SK-N-SH treated with all-trans-retinoic acid at 6 μM for 48 hours (cell line): ENCODE results near the gene DDX10.

Experiments used
- ATAC-seq: fragments of 200-7000 bp; cut with Tn5 transposase; 3 replicates; pipeline ENCODE4 v1.9.1; 2020; ENCODE audit warnings: mild to moderate bottlenecking, moderate library complexity
- ARNTL ChIP-seq: fragments of 450-650 bp; formaldehyde crosslinking; IDR thresholded peaks from 2 replicates; pipeline ENCODE4 v1.5.0; 2020; ENCODE audit warnings: low read depth, mild to moderate bottlenecking, moderate library complexity, borderline replicate concordance
- BACH2 ChIP-seq: fragments of 250-450 bp; sonication (Bioruptor Pico); IDR thresholded peaks from 2 replicates; pipeline ENCODE4 v1.9.0; 2021; ENCODE audit warnings: mild to moderate bottlenecking, borderline replicate concordance
- CSDC2 ChIP-seq: fragments of 250-450 bp; sonication (Bioruptor Pico); IDR thresholded peaks from 2 replicates; pipeline ENCODE4 v1.5.0; 2020; ENCODE audit warnings: mild to moderate bottlenecking, moderate library complexity
- CSRNP3 ChIP-seq: fragments of 250-450 bp; sonication (Bioruptor Pico); IDR thresholded peaks from 2 replicates; pipeline ENCODE4 v1.5.1; 2021; ENCODE audit warnings: mild to moderate bottlenecking, moderate library complexity
- ESRRG ChIP-seq: fragments of 250-450 bp; sonication (Bioruptor Pico); IDR thresholded peaks from 2 replicates; pipeline ENCODE4 v1.6.1; 2021; ENCODE audit warnings: mild to moderate bottlenecking
- GLIS3 ChIP-seq: fragments of 250-450 bp; sonication (Bioruptor Pico); IDR thresholded peaks from 2 replicates; pipeline ENCODE4 v1.5.0; 2020; ENCODE audit warnings: mild to moderate bottlenecking, moderate library complexity
- ISL1 ChIP-seq: fragments of 250-450 bp; sonication (Bioruptor Pico); IDR thresholded peaks from 2 replicates; pipeline ENCODE4 v2.1.2; 2022; ENCODE audit warnings: mild to moderate bottlenecking, moderate library complexity
- OSR1 ChIP-seq: fragments of 250-450 bp; sonication (Bioruptor Pico); IDR thresholded peaks from 2 replicates; pipeline ENCODE4 v1.8.0; 2022; ENCODE audit warnings: moderate library complexity, mild to moderate bottlenecking, inconsistent platforms
- PATZ1 ChIP-seq: fragments of 250-450 bp; sonication (Bioruptor Pico); IDR thresholded peaks from 2 replicates; pipeline ENCODE4 v1.8.0; 2020; ENCODE audit warnings: mild to moderate bottlenecking, moderate library complexity, borderline replicate concordance
- PPARA ChIP-seq: fragments of 250-450 bp; sonication (Bioruptor Pico); IDR thresholded peaks from 2 replicates; pipeline ENCODE4 v1.5.0; 2020; ENCODE audit warnings: mild to moderate bottlenecking, borderline replicate concordance
- RARB ChIP-seq: fragments of 250-450 bp; sonication (Bioruptor Pico); IDR thresholded peaks from 2 replicates; pipeline ENCODE4 v1.8.0; 2021; ENCODE audit warnings: mild to moderate bottlenecking, moderate library complexity
- SNAI2 ChIP-seq: fragments of 250-450 bp; sonication (Bioruptor Pico); IDR thresholded peaks from 2 replicates; pipeline ENCODE4 v1.5.0; 2020; ENCODE audit warnings: mild to moderate bottlenecking, moderate library complexity
- TCF4 ChIP-seq: fragments of 250-450 bp; sonication (Bioruptor Pico); IDR thresholded peaks from 2 replicates; pipeline ENCODE4 v1.8.0; 2021; ENCODE audit warnings: mild to moderate bottlenecking, moderate library complexity, borderline replicate concordance
- TOX ChIP-seq: fragments of 250-450 bp; sonication (Bioruptor Pico); IDR thresholded peaks from 2 replicates; pipeline ENCODE4 v1.8.0; 2021; ENCODE audit warnings: mild to moderate bottlenecking, moderate library complexity, borderline replicate concordance
- TSHZ2 ChIP-seq: fragments of 250-450 bp; sonication (Bioruptor Pico); IDR thresholded peaks from 2 replicates; pipeline ENCODE4 v1.5.0; 2020; ENCODE audit warnings: mild to moderate bottlenecking, moderate library complexity
- ZC3H10 ChIP-seq: fragments of 250-450 bp; sonication (Bioruptor Pico); IDR thresholded peaks from 2 replicates; pipeline ENCODE4 v1.5.1; 2021; ENCODE audit warnings: mild to moderate bottlenecking, moderate library complexity
- ZFP3 ChIP-seq: fragments of 250-450 bp; sonication (Bioruptor Pico); IDR thresholded peaks from 2 replicates; pipeline ENCODE4 v1.5.0; 2020; ENCODE audit warnings: mild to moderate bottlenecking, moderate library complexity
- ZFP30 ChIP-seq: fragments of 450-650 bp; formaldehyde crosslinking; IDR thresholded peaks from 2 replicates; pipeline ENCODE4 v1.5.0; 2022; ENCODE audit warnings: mild to moderate bottlenecking, moderate library complexity
- ZNF565 ChIP-seq: fragments of 450-650 bp; formaldehyde crosslinking; conservative IDR thresholded peaks from 2 replicates; pipeline ENCODE4 v1.5.0; 2020; ENCODE audit warnings: low read depth, mild to moderate bottlenecking, moderate library complexity
- ZNF70 ChIP-seq: fragments of 450-650 bp; formaldehyde crosslinking; IDR thresholded peaks from 2 replicates; pipeline ENCODE4 v1.5.0; 2020; ENCODE audit warnings: mild to moderate bottlenecking, moderate library complexity
- ZNF8 ChIP-seq: fragments of 450-650 bp; formaldehyde crosslinking; IDR thresholded peaks from 2 replicates; pipeline ENCODE4 v1.5.0; 2020; ENCODE audit warnings: mild to moderate bottlenecking, moderate library complexity
- TF ChIP-seq, protein P1 (sequence below): fragments of 250-450 bp; sonication (Bioruptor Pico); IDR thresholded peaks from 2 replicates; pipeline ENCODE4 v1.5.1; 2020; ENCODE audit warnings: low read depth, mild to moderate bottlenecking, moderate library complexity
- TF ChIP-seq, protein P2 (sequence below): fragments of 250-450 bp; sonication (Bioruptor Pico); IDR thresholded peaks from 2 replicates; pipeline ENCODE4 v1.8.0; 2021; ENCODE audit warnings: low read depth, mild to moderate bottlenecking, moderate library complexity, borderline replicate concordance

Gene DDX10

GRCh38 chr11:108873310-108873709 lies 208.4 kb downstream of the DDX10 start:
- no peak for ATAC-seq
- TF ChIP-seq ESRRG (CRISPR knock-in tag): no peak

DNA sequence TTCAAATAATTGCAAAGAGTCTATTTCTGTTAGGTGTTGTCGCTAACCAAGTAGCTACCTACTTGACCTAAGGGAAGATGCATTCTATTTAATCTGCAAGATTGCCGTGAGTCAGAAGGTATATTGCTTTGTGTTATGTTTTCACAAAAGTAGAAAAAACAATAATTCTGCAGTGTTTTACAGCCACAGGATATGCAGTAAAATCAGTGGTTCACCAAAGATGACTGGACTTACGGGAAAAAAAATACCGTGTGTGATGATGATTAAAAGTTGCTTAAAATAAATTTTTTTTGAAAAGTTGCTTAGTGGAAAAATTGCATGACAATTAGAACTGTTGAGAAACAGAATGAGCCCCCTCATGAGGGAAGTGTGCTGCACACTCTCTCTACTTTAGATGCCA lies 209.1 kb downstream of the DDX10 start:
- no peak for ATAC-seq
- TF ChIP-seq SNAI2 (CRISPR knock-in tag) (no peak), PPARA (CRISPR knock-in tag) (no peak), CSRNP3 (no peak), CSDC2 (CRISPR knock-in tag) (no peak), BACH2 (CRISPR knock-in tag) (no peak), ZNF565 (CRISPR knock-in tag) (no peak), OSR1 (CRISPR knock-in tag) (no peak), ZNF70 (CRISPR knock-in tag) (no peak), TCF4 (CRISPR knock-in tag) (no peak), PATZ1 (CRISPR knock-in tag) (no peak), ZFP30 (CRISPR knock-in tag) (no peak), RARB (no peak), ZNF8 (CRISPR knock-in tag) (no peak), ZC3H10 (CRISPR knock-in tag) (no peak), TOX (CRISPR knock-in tag) (no peak), ZFP3 (no peak), GLIS3 (CRISPR knock-in tag) (no peak), ISL1 (CRISPR knock-in tag) (no peak)
- TF ChIP-seq, protein P1, sequence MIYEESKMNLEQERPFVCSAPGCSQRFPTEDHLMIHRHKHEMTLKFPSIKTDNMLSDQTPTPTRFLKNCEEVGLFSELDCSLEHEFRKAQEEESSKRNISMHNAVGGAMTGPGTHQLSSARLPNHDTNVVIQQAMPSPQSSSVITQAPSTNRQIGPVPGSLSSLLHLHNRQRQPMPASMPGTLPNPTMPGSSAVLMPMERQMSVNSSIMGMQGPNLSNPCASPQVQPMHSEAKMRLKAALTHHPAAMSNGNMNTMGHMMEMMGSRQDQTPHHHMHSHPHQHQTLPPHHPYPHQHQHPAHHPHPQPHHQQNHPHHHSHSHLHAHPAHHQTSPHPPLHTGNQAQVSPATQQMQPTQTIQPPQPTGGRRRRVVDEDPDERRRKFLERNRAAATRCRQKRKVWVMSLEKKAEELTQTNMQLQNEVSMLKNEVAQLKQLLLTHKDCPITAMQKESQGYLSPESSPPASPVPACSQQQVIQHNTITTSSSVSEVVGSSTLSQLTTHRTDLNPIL: no peak
- TF ChIP-seq, protein P2, sequence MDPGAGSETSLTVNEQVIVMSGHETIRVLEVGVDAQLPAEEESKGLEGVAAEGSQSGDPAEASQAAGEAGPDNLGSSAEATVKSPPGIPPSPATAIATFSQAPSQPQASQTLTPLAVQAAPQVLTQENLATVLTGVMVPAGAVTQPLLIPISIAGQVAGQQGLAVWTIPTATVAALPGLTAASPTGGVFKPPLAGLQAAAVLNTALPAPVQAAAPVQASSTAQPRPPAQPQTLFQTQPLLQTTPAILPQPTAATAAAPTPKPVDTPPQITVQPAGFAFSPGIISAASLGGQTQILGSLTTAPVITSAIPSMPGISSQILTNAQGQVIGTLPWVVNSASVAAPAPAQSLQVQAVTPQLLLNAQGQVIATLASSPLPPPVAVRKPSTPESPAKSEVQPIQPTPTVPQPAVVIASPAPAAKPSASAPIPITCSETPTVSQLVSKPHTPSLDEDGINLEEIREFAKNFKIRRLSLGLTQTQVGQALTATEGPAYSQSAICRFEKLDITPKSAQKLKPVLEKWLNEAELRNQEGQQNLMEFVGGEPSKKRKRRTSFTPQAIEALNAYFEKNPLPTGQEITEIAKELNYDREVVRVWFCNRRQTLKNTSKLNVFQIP (CRISPR knock-in tag): no peak

DNA sequence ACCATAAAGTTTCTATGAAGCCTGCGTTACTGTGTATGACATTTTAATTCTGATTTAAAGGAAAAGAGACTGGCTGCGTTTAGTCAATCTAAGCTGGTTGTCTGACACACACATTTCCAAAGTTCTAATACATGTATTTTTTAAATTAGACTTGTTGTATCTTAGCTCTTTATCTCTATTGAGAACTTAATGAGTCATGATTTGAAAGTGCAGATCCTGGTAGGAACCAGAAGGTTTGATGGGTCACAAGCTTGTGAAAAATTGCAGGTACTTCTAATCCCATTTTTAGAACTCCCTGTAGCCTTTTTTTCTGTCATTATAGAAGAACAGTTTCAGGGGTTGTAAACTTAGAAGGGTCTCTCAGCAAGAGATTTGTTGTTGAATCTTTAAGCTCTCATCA lies 210.3 kb downstream of the DDX10 start:
- TF ChIP-seq CSDC2 (CRISPR knock-in tag) (no peak), ARNTL (CRISPR knock-in tag) (no peak), ISL1 (CRISPR knock-in tag) (peak; percentile 83), ZNF70 (CRISPR knock-in tag) (no peak)
- TF ChIP-seq, all 23 proteins: peak for 1
- ATAC-seq: no peak; the same call in 2 of the 3 replicates

GRCh38 chr11:108877178-108877577 lies 212.3 kb downstream of the DDX10 start:
- no peak for ATAC-seq
- no peak for TF ChIP-seq OSR1 (CRISPR knock-in tag)
- TF ChIP-seq RARB: no peak
- no peak for TF ChIP-seq ZFP3
- TF ChIP-seq TOX (CRISPR knock-in tag): no peak
- TF ChIP-seq ZNF70 (CRISPR knock-in tag): no peak
- TF ChIP-seq TSHZ2 (CRISPR knock-in tag): no peak
- TF ChIP-seq ZNF8 (CRISPR knock-in tag): no peak
- no peak for TF ChIP-seq ZC3H10 (CRISPR knock-in tag)
- TF ChIP-seq BACH2 (CRISPR knock-in tag): no peak
- TF ChIP-seq SNAI2 (CRISPR knock-in tag): no peak
- no peak for TF ChIP-seq ZFP30 (CRISPR knock-in tag)
- TF ChIP-seq ARNTL (CRISPR knock-in tag): no peak
- no peak for TF ChIP-seq ESRRG (CRISPR knock-in tag)
- TF ChIP-seq ZNF565 (CRISPR knock-in tag): no peak
- TF ChIP-seq, protein P1: no peak
- TF ChIP-seq PPARA (CRISPR knock-in tag): no peak
- TF ChIP-seq, protein P2 (CRISPR knock-in tag): no peak
